Measurements from ENCODE around the gene CNIH3. TPM values are rescaled to one million over a fixed set of nuclear protein-coding genes. Genes with fewer than 3 reads are reported as not detected.

Gene CNIH3
- total and polyA plus RNA-seq, 2 donors (not counting 1 experiment from before 2014, with no cell fraction given): 0.72 to 1.8 TPM

DNA sequence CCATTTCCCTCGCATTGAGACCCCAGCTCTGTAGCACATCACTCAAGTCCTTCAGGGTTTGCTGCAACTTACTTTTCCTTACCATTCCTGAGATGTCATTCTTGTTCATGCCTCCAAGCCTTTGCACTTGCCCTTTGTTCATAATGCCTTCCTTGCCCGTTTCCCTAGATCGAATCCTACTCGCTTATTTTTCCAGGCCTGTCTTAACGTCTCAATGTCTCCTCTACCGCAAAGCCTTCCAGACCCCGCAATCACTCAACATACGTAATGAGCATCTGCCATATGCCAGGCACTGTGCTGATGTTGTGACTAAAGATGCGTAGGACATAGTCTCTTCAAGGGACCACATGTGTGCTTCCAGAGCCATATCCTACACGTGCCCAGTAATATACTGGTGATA lies 31.1 kb upstream of the CNIH3 start:
- Mint-ChIP-seq H3K4me3 (no peak overlapping the region), H3K27me3 (peaks cover 9% of the 10 kb centered on the region), H3K4me1 (no peaks in the 10 kb centered on the region), H3K9me3 (ENCODE audit: insufficient read depth) (no peaks in the 10 kb centered on the region), H3K27ac (no peak overlapping the region)
- Histone ChIP-seq H3K36me3 (replicated peaks in 1 of 2; ENCODE audit: control extremely low read depth in 1 of 2, control insufficient read depth in 1 of 2, extremely low read depth in 1 of 2, insufficient read depth in 2 of 2, low read length in 1 of 2) (no peaks in the 10 kb centered on the region), H4K20me1 (ENCODE audit: control insufficient read depth, insufficient read depth, low read length, poor library complexity, severe bottlenecking) (no peaks in the 10 kb centered on the region), H3K9ac (ENCODE audit: low read length) (no peak overlapping the region), H3K4me1 (ENCODE audit: control insufficient read depth in 2 of 2, insufficient read depth in 2 of 2, low read length in 2 of 2) (no peaks in the 10 kb centered on the region), H3K4me3 (ENCODE audit: control extremely low read depth in 1 of 5, extremely low read depth in 1 of 5, insufficient read depth in 1 of 5, low read depth in 2 of 5, low read length in 4 of 5) (no peak overlapping the region), H3K27ac (ENCODE audit: low read length in 2 of 2) (no peak overlapping the region), H2AFZ (ENCODE audit: insufficient read depth, low read depth, low read length, poor library complexity, severe bottlenecking) (no peak overlapping the region), H3K4me2 (replicated peaks; ENCODE audit: low read depth, low read length, poor library complexity, severe bottlenecking) (no peak overlapping the region), H3K79me2 (ENCODE audit: control insufficient read depth, insufficient read depth, low read length) (no peaks in the 10 kb centered on the region), H3K27me3 (replicated peaks in 1 of 4; ENCODE audit: control extremely low read depth in 1 of 4, control insufficient read depth in 3 of 4, insufficient read depth in 4 of 4, low read length in 3 of 4) (no peaks in the 10 kb centered on the region), H3K9me3 (ENCODE audit: control extremely low read depth in 1 of 3, control insufficient read depth in 2 of 3, insufficient read depth in 1 of 3, low read length in 2 of 3) (no peaks in the 10 kb centered on the region)
- ChIA-PET CTCF (no interaction called here), POLR2A (no interaction called here)
- no peak for DNase-seq
- WGBS (ENCODE audit: insufficient coverage): 86% methylated on average over 4 of the region's 10 CpGs
- intact Hi-C loops (cut with micrococcal nuclease): no loop called here
- TF ChIP-seq, protein P1, sequence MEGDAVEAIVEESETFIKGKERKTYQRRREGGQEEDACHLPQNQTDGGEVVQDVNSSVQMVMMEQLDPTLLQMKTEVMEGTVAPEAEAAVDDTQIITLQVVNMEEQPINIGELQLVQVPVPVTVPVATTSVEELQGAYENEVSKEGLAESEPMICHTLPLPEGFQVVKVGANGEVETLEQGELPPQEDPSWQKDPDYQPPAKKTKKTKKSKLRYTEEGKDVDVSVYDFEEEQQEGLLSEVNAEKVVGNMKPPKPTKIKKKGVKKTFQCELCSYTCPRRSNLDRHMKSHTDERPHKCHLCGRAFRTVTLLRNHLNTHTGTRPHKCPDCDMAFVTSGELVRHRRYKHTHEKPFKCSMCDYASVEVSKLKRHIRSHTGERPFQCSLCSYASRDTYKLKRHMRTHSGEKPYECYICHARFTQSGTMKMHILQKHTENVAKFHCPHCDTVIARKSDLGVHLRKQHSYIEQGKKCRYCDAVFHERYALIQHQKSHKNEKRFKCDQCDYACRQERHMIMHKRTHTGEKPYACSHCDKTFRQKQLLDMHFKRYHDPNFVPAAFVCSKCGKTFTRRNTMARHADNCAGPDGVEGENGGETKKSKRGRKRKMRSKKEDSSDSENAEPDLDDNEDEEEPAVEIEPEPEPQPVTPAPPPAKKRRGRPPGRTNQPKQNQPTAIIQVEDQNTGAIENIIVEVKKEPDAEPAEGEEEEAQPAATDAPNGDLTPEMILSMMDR (IDR thresholded peaks at IDR 0.05): no peak
- no peak for TF ChIP-seq EZH2 (IDR thresholded peaks at IDR 0.05; ENCODE audit: borderline replicate concordance, insufficient read depth, low read depth, low read length, poor library complexity, severe bottlenecking)
- ATAC-seq (ENCODE audit: low read depth): no peak

DNA sequence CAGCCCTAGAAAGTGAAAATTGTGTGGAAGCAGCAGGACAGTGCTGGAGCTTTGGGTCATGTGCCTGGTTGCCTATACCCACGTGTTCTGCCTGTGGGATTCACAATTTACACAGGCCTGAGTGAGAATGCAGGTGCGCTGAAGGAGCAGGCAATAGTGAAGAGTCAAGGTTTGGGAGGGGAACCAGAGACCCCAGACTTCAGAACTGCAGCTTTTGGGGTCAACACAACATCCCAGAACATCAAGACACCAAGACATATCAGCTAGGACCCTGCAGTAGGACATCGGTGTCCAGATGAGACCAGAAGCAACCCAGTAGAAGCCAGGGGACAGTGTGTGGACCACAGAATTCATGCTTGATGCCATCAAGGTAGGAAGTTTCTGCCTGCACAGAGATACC lies 29.1 kb upstream of the CNIH3 start:
- no peak overlapping the region for H3K27ac ChIP-seq (ENCODE audit: low read length in 2 of 2)
- H3K9me3 Mint-ChIP-seq (ENCODE audit: insufficient read depth): peaks cover 2% of the 10 kb centered on the region
- no peaks in the 10 kb centered on the region for H3K27me3 ChIP-seq (replicated peaks in 1 of 4; ENCODE audit: control extremely low read depth in 1 of 4, control insufficient read depth in 3 of 4, insufficient read depth in 4 of 4, low read length in 3 of 4)
- no peaks in the 10 kb centered on the region for H3K4me1 ChIP-seq (ENCODE audit: control insufficient read depth in 2 of 2, insufficient read depth in 2 of 2, low read length in 2 of 2)
- intact Hi-C loops (cut with micrococcal nuclease): no loop called here
- POLR2A ChIA-PET: no interaction called here
- no peak overlapping the region for H2AFZ ChIP-seq (ENCODE audit: insufficient read depth, low read depth, low read length, poor library complexity, severe bottlenecking)
- no peaks in the 10 kb centered on the region for H4K20me1 ChIP-seq (ENCODE audit: control insufficient read depth, insufficient read depth, low read length, poor library complexity, severe bottlenecking)
- no peak overlapping the region for H3K27ac Mint-ChIP-seq
- 97% methylated on average over 3 of the region's 3 CpGs for WGBS (ENCODE audit: insufficient coverage)
- H3K27me3 Mint-ChIP-seq: peaks cover 9% of the 10 kb centered on the region
- no peak overlapping the region for H3K4me3 ChIP-seq (ENCODE audit: control extremely low read depth in 1 of 5, extremely low read depth in 1 of 5, insufficient read depth in 1 of 5, low read depth in 2 of 5, low read length in 4 of 5)
- H3K9ac ChIP-seq (ENCODE audit: low read length): no peak overlapping the region
- H3K36me3 ChIP-seq (replicated peaks in 1 of 2; ENCODE audit: control extremely low read depth in 1 of 2, control insufficient read depth in 1 of 2, extremely low read depth in 1 of 2, insufficient read depth in 2 of 2, low read length in 1 of 2): no peaks in the 10 kb centered on the region
- H3K4me1 Mint-ChIP-seq: peaks cover under 1% of the 10 kb centered on the region
- H3K9me3 ChIP-seq (ENCODE audit: control extremely low read depth in 1 of 3, control insufficient read depth in 2 of 3, insufficient read depth in 1 of 3, low read length in 2 of 3): no peaks in the 10 kb centered on the region
- TF ChIP-seq, protein P1 (IDR thresholded peaks at IDR 0.05): no peak
- no peak for TF ChIP-seq EZH2 (IDR thresholded peaks at IDR 0.05; ENCODE audit: borderline replicate concordance, insufficient read depth, low read depth, low read length, poor library complexity, severe bottlenecking)
- no peak overlapping the region for H3K4me2 ChIP-seq (replicated peaks; ENCODE audit: low read depth, low read length, poor library complexity, severe bottlenecking)
- no peak overlapping the region for H3K4me3 Mint-ChIP-seq
- CTCF ChIA-PET: no interaction called here
- no peak for ATAC-seq (ENCODE audit: low read depth)
- H3K79me2 ChIP-seq (ENCODE audit: control insufficient read depth, insufficient read depth, low read length): no peaks in the 10 kb centered on the region
- DNase-seq: no peak

Measured in B cell (primary cell).